Right ventricle myocardium superior (tissue), 1 donor: Measurements from ENCODE around the gene CD9. TPM values are rescaled to one million over a fixed set of nuclear protein-coding genes. Genes with fewer than 3 reads are reported as not detected.
A peak's percentile ranks its signal among the peaks of the same experiment; 100 is the strongest.
"Not testable (repeated sequence)": the region's sequence is repeated elsewhere in the genome, so short reads cannot be mapped to it uniquely, and the experiment has no call there.

Experiments
- ATAC-seq: fragments of 200-7000 bp; cut with Tn5 transposase; one replicate; pipeline ENCODE4 v1.9.1; 2020; ENCODE audit warnings: mild to moderate bottlenecking; ENCODE audit not compliant: poor library complexity
- DNase-seq: peaks from one replicate; pipeline ENCODE4 v3.0.0-alpha.2; 2020
- intact Hi-C: fragments of 100-400 bp; cut with DNase I; formaldehyde crosslinking; loops from one replicate; pipeline ENCODE4 v1.11.2; 2022
- long read RNA-seq: library from polyadenylated mRNA; unstranded; transcript quantifications from one replicate; pipeline ENCODE4 v2.0.0, GENCODE V29; 2021
- total RNA-seq: library from RNA; stranded (reverse); fragmentation: NEBNext Ultra II Directional; extraction: Animal tissue kit (Norgen Biotek cat#: 25700); gene quantifications from one replicate; pipeline ENCODE4 v1.2.1, GENCODE V29; 2021
- donor health status: DM: no; HTN: yes; CAD: no; lungs with severe emphysema.

Gene CD9, protein sequence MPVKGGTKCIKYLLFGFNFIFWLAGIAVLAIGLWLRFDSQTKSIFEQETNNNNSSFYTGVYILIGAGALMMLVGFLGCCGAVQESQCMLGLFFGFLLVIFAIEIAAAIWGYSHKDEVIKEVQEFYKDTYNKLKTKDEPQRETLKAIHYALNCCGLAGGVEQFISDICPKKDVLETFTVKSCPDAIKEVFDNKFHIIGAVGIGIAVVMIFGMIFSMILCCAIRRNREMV
- 51.9 TPM for total RNA-seq
- long read RNA-seq, transcript CD9-201 (8 exons, 1,218 nt): major isoform, 60 of 68 reads
- long read RNA-seq, partial matches to known transcripts: 1 of 68 reads
- long read RNA-seq, other reads (novel, unspliced or antisense): 5 of 68 reads

- peak; percentile 77 for DNase-seq
- intact Hi-C loops: no loop called here
- ATAC-seq: peak; percentile 64
These were observed at the start of gene CD9 for GRCh38 chr12:6200256-6201212. CD9 (plus strand) TSS chr12:6200400; CDS start chr12:6200500, 100 bp downstream.

- ATAC-seq (peak; percentile 80), DNase-seq (peak; percentile 83)
- intact Hi-C loops: no loop called here
These were observed 45.3 kb upstream of the CD9 start for GRCh38 chr12:6154730-6155459.

DNA sequence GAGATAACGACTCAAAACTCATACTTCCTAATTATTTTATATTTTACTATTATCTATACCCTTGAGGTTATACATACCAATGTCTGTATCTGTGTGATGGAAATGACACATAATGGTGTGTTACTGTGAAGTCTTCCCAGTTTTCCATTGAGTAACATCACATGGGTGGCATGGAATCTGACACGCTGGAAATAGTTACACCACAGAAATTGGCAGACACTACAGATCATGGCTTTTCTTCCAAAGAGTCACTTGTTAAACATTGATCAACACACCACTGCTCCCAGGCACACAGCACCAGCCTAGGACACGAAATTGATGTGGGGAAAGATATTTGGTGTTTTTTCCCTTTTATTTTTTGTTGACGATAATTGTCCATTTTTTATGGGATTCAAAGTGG, 42.7 kb upstream of the CD9 start:
- intact Hi-C loops: no loop called here
- DNase-seq (no peak), ATAC-seq (no peak)

DNA sequence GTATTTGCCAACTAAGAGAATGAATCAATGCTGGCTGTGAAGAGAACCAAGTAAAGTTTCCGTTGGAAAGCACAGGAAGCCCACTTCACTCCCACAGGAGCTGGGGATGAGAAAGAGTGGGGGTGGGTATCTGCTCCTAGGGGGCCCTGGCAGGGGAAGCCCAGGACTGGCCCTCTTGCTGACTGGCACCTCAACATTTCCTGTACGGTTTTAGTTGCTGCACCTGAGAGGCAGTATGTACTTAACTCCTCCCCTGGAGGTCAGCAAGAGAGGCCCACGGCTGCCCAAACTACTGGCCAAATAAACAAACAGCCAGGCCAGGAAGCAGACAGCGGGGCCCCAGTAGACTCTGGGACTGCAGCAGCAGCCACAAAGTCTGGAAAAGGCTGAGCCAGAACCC, 41.9 kb upstream of the CD9 start:
- DNase-seq (no peak), ATAC-seq (no peak)
- intact Hi-C loops: no loop called here

DNA sequence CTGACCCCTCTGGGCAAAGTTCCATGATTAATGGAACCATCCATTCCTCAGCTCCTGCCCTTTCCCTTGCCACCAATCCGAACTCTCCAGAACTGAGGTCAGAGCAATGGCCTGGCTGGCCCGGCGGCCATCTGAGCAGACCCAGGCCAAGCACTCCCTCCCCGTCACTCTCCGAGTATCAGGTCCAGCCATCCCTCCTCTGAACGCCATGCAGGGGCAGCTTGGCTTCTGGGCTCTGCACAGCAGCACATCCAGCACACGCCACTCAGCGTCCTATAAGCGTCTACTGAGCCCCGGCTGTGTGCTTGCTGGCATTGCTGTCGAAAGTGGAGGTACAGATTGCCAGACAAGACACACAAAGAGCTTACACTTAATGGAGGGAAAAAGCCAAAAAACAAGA, 41.5 kb upstream of the CD9 start:
- ATAC-seq (peak; percentile 13), DNase-seq (no peak)
- intact Hi-C loops: no loop called here

DNA sequence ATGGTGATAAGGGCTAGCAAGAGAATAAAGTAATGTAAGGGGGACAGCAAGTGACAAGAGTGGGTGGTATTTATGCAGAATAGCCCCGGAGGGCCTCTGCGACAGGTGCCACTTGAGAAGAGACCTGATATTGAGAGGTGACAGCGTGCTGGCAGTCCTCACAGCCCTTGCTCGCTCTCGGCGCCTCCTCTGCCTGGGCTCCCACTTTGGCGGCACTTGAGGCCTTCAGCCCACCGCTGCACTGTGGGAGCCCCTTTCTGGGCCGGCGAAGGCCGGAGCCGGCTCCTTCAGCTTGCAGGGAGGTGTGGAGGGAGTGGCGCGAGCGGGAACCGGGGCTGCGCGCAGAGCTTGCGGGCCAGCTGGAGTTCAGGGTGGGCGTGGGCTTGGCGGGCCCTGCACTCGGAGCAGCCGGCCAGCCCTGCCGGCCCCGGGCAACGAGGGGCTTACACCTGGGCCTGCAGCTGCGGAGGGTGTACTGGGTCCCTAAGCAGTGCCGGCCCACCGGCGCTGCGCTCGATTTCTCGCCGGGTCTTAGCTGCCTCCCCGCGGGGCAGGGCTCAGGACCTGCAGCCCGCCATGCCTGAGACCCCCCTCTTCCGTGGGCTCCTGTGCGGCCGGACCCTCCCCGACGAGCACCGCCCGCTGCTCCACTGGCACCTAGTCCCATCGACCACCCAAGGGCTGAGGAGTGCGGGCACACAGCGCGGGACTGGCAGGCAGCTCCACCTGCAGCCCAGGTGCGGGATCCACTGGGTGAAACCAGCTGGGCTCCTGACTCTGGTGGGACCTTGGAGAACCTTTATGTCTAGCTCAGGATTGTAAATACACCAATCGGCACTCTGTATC, 40.8 kb upstream of the CD9 start:
- DNase-seq, ATAC-seq, intact Hi-C loops: not testable (repeated sequence)

GRCh38 chr12:6160049-6160649, 40.1 kb upstream of the CD9 start:
- ATAC-seq, DNase-seq, intact Hi-C loops: not testable (repeated sequence)

DNA sequence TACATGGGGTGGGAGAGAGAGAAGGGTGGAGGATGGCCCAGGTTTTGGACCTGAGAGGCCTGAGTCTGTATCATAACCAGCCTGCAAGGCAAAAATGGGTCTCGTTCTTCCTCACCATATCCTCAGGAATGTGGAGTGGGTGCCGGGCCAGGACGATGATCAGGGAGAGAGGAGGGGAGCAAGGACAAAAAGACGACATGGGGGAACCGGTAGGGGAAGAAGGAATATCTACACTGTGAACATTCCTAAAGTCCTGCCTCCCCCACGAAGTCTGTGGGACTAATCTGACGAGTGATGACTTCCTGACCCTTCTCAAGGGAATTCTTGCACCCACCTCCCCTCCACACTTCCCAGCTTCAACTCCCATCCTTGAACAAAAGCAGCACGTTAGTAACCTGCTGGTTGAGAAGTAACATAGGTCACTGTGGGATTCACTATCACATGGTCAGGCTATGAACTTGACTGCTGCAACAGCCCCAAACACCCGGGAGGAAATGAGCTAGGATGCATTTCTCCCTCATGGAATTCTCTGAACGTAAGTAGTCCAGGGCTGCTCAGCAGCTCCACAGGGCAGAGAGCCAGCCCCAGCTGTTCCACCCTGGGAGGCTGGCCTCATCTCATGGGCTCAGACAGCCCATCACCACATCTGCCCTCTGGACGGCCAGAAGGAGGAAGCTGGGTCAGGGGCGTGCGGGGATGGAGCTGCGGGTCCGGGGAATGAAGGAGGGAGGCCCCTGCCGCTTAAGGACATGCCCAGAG, 38.9 kb upstream of the CD9 start:
- peak; percentile 66 for DNase-seq
- ATAC-seq: peak; percentile 63
- intact Hi-C loops: no loop called here

DNA sequence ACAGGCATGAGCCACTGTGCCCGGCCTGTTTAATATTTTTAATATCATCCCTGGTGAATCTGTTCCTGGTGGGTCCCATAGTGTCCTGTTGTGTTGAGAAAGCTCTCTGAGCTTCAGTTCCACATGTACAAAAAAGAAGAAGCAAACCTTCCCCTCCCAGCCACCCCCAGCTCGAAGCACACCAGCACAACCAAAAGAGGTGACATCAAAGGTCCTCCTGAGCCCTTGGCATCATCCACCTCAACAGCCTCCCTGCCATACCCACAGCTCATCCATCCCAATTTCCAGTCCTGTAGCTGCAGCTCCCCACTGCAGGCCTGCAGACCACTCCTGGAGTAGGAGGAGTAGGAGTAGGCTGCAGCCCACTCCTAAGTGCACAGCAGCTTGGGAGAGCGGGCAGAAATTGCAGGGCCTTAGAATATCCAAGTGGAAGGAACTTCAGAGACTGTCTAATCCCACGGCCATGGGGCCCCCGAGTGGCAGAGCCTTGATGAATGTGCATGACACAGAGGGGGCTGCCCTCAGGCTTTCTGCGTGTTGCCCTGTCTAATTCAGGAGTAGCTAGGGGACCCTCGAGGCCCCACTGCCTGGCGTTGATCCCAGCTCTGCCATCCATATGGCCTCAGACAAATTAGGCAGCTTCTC, 36.7 kb upstream of the CD9 start:
- intact Hi-C loops: no loop called here
- DNase-seq (no peak), ATAC-seq (no peak)

DNA sequence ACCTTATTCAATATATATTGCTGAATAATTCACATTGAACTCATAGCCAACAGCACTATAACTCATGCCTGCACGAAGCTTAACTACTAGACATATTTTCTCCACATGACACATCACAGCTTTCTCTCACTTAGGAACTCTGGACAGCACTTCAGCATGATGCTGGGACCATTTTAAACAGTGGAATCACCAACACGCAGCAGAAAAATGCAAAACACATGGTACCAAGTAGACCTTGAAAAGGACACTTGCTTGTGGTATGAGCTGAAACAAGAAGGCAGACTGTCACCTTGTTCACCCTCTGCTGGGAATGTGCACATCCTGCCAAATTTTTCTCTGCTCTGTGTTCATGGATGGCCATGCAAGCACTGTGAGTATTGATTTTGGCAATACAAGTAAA, 34.8 kb upstream of the CD9 start:
- ATAC-seq (peak; percentile 34), DNase-seq (no peak)
- intact Hi-C loops: no loop called here

DNA sequence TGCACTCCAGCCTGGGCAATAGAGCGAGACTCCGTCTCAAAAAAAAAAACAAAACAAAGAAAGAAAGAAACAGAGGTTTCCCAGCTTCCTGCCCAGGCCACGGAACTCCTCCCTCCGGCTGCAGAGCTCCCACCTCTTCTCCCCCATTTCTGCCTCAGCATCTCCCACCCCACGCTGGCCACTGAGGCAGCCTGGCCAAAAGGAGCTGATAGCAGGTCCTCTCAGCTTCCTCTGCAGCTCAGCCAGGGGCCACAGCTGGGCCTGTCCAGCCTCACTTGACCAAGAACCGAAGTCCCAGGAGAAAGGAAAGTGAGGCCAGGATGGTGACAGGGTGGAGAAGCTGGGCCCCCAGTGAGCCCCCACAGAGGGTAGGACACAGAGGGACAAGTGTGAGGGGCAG, 33.4 kb upstream of the CD9 start:
- intact Hi-C loops: no loop called here
- no peak for DNase-seq
- no peak for ATAC-seq

DNA sequence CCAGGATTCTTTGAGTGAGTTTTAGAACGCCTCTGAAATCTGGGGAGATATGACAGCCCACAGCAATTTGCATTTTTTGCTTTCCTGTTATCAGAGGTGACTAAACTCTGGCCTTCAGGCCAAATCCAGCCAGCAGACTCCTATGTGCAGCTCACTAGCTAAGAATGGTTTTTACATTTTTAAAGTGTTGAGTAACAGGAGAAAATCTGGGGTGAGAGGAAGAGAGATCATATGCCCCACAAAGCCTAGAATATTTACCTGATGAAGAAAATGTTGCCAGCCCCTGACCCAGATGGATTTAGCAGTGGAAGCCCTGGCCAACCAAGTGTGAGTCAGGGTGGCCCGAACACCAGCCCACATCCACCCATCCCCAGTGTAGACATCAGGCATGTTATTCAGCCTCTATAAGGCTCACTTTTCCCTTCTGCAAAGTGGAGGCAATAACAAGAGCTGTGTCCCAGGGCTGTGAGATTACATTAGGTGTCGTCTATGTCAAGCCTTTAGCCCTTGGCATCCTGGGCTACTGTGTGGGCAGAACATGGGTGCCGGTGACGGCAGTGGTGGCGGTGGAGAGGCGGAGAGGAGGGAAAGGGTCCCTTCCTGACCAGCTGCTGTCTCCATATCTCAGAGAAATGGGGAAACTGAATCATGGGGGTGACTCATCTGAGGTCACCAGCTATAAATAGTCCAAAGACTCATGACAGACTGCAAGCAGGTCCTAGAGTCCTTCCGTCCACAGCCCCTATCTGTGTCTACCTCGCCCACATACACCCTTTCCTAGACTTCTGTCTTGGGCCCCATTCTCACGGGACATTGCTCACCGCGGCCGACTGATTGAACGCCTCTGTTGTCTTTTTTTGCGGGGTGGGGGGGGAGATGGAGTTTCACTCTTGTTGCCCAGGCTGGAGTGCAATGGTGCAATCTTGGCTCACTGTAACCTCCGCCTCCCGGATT, 32.6 kb upstream of the CD9 start:
- ATAC-seq (peak; percentile 69), DNase-seq (peak; percentile 62)
- intact Hi-C loops: no loop called here

DNA sequence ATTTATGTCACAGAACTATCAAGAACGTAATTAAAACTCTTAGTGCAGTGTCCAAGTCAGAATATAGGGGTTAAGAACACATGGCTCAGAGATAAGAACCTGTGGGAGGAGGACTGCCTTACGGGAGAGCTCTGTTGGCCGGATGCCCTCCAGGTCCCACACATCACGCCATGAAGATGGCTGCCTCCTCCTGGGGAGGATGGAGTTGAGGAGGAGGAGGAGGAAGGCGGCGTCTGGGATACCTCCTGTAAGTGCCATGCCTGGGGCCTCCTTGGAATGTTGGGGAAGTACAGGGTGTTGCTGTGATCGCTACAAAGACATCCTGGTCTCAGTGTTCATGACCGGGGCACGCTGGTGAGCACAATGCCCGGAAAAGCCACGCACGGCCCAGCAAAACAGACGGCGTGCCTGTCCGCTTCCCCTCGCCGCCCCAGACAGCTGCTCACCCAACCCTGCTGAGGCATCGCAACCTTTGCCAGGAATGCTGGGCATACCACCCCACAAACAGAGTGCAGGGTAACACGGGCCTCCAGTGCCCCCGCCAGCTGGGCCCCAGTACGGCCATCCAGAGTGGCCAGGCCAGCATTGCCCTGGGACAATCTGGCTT, 28.7 kb upstream of the CD9 start:
- ATAC-seq: peak; percentile 47
- intact Hi-C loops: no loop called here
- DNase-seq: peak; percentile 73

- ATAC-seq (no peak), DNase-seq (no peak)
- intact Hi-C loops: no loop called here
These were observed 28.1 kb upstream of the CD9 start for GRCh38 chr12:6172086-6172485.

- DNase-seq: no peak
- intact Hi-C loops: no loop called here
- ATAC-seq: no peak
These were observed 27.3 kb upstream of the CD9 start for GRCh38 chr12:6172862-6173261.
